Effector CD4-positive, alpha-beta T cell (primary cell): ENCODE data around the gene ADI1.
"Not testable (repeated sequence)": the region's sequence is repeated elsewhere in the genome, so short reads cannot be mapped to it uniquely, and the experiment has no call there.

ENCODE experiments used
- DNase-seq: peaks from one replicate; pipeline ENCODE4 v3.0.0-alpha.2; 2020

The ADI1 gene

DNA sequence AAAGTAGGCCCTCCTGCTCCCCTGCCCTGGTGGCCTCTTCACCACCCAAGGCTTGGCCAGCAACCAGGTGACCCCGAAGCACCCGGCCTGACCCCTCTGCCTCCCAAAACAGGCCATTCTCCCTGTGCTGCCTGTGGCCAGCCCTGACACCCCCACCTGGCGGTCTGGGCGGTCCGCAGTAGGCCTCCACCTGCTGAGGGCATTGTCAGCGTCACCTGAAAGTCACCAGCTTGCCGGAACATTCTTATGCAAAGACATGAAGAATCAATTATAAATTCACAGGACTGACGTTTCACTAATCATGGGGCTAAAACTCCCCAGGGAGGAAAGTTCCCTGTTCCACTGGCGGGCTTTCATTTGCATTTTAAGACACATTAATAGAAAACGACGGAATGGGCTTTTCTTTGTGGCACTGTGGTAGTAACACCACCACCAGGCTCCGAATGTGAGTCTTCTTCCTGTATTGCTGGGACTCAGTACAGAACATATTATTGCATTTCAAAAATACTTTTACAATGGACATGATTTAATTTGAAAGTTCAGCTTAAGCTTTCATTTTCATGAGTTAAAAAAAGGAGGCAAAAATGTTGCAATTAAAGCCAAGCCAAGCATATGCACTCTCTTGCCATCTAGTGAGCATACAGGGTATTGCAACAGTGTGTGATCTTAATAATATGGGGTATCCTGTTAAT, 57.4 kb downstream of the ADI1 start:
- peak; percentile 13 for DNase-seq

GRCh38 chr2:3460831-3461800, 58.2 kb downstream of the ADI1 start:
- no peak for DNase-seq

- no peak for DNase-seq
Measured at GRCh38 chr2:3460156-3460555, 59.2 kb downstream of the ADI1 start.

DNA sequence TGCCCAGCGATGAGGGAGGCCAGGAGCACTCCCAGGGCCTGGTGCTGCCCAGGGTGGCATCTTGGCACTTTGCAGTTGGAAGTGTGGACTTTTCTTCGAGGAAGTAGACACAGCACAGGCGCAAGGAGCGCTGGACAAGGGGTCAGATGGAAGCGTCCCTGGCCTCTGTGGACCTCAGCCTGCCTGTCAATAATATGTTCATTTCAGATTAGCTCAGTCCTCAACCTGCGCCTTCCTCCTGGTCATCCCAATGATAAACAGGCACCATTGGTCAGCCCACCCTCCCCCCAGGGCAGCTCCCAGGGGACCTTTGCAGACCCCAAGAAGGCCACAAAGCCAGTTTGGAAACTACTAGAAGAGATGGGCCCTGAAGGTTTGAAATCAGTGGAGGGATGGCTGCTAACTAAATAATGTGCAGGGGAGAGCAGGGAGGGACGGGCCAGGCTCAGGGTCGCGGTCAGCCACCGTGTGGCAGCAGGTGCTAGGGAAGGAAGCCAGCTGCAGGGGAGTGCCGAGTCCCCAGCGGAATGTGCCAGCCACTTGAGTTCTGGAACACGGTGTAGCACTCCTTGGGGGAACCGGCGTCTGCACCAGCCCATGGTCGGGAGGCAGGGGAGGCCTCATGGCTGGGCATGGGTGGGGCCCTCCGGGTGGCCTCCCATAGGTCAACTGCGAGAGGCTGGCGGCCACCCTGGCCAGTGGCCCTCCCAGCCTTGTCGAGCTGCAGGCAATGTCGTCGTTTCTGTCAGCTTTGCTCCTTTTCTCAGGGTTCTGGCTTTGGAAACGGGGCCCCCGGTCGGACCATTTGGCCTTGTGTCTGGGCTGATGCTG, 59.9 kb downstream of the ADI1 start:
- DNase-seq, result no peak

DNA sequence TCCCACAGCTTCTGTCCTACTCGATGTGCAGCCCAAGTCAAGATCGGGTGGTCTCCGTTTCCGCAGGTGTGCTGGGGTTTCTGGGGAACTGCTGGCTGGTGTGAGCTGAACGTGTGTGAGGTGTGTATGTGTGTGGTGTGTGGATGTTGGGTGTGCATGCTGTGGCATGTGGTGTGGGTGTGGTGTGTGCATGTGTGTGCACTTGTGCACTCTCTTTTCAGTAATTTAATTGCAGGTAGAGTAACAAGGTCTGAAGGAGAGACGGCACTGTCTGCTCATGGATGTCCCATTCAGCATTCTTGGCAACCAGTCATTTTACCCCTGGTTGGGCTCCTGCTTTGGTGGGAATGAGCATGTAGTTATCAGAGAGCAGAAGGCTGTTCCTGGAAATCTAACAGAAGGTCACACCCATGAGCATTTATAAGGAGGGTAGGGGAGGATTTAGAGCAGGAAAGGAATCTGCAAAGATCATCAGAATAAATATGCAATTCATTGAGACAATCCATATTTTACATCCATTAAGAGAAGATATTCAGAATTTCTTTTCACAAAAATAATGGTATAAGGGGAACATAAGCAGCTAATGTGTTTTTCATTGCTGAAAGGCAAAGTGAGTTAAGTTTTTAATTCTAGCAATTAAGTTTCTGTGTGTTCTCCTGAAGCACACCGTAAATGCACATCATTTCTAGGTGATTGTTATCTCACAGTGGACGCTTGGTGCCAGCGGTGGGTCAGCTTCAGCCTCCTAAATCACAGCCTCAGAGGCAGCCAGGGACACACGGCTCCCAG, 60.7 kb downstream of the ADI1 start:
- DNase-seq, result no peak

DNA sequence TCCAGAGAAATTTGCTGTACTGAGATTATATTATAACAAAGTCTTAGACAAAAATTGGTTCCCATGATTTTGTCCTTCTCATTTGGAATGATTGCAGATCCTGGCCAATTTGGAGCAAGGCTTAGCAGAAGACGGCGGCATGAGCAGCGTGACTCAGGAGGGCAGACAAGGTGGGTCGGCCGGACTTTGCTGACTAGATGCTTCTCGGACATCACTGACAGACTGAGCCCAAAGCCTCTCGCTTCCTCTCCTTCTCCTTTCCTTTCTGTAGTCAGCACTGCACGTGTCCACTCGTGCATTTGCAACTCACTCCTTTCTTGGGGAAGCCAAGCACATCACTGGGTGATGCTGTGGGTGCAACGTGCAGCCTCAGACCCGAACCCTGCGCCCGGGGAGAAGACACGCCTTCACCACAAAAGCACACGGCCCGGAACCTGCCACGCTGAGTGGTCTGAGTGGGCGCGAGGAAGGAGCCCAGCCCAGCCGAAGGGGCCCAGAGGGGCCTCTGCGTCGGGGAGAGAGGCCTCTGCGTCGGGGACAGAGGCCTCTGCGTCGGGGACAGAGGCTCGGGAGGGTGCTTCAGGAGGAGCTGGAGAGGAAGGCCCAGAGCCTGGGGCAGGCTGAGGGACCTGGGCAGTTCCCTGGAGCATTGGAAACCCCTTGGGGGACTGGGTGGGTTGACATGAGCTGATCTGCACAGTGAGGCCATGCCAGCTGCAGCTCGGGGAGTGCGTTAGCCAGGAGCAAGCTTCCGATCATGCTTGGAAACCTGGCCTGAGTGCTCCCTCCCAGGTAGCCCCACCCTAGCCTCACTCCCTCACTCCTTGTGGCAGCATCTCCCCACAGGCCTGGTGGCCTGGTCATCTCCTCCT, 61.6 kb downstream of the ADI1 start:
- DNase-seq, result no peak

DNA sequence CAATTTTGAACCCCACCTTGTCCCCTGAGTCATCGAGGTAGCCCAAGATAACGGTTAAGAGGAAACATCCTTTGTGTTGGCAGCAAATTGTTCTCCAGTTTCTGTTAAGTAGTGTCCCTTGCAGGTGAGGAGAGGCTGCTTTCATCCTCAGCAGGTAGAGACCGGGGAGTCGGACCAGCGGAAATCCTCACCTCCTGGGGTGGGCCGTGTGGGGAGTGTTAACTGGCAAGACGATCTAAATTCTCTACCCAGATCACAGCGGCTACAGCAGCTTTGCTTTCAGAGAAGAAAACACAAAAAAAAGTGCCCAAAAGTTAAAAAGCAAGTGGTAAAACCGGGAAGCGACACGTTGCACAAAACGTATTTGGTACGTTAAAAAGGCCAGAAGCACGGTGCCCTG, 63.2 kb downstream of the ADI1 start:
- no peak for DNase-seq

- DNase-seq, result no peak
Measured at GRCh38 chr2:3454802-3455201, 64.5 kb downstream of the ADI1 start.

- not testable (repeated sequence) for DNase-seq
Measured at GRCh38 chr2:3454005-3454404, 65.3 kb downstream of the ADI1 start.

GRCh38 chr2:3453190-3453999, 65.9 kb downstream of the ADI1 start:
- no peak for DNase-seq

DNA sequence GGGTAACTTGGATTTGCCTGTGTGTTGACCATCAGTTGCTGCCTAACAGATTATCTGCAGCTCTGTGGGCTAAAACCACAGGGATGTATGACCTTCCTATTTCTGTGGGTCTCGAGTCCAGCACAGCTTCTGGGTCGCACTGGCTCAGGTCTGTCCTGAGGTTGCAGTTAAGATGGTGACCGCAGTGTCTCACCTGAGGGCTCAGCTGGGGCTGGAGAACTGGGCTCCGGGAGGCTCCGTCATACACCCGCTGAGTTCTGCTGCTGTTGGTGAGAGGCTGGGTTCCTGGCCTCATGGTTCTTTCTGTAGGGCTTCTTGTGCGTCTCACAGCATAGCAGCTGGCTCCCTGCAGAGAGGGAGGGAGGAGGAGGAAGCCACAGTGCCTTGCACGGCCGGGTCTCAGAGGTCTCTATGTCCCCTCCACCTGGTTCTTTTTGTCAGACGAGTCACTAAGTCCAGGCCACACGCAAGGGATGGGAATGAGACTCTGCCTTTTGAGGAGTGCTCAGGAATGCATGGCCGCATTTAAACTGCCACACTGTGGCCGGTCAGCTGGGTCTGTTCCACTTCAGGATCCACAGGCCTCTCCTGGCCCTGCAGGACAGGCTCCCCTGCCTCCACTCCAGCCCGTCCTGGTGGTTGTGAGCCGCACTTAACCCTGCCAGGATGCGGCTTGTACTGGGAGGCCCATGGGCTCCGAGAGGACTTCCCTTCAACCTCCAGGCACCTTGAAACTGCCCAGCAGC, 67.2 kb downstream of the ADI1 start:
- no peak for DNase-seq

- DNase-seq, result no peak
Measured at GRCh38 chr2:3451169-3451568, 68.2 kb downstream of the ADI1 start.

GRCh38 chr2:3450385-3451010, 68.8 kb downstream of the ADI1 start:
- no peak for DNase-seq

GRCh38 chr2:3449936-3450335, 69.4 kb downstream of the ADI1 start:
- DNase-seq, result no peak

DNA sequence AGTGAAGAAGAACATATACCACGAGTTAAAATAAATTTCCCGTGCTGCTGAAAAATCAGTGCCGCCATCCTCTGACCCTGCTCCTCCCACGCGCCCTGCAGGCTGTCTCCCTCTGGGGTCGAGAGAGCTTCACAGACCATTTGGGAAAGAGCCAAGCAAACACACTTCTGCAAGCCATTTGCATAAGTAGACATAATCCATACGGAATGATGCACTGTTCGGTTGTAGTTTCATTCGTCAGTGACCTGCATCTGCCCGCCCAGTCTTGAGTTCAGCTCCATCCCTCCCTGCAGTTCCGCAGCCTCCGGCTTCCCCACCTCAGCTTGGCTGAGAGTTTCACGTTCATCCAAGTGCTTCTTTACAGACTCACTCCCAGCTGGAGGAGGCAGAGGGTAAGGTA, 70.2 kb downstream of the ADI1 start:
- DNase-seq, result no peak

DNA sequence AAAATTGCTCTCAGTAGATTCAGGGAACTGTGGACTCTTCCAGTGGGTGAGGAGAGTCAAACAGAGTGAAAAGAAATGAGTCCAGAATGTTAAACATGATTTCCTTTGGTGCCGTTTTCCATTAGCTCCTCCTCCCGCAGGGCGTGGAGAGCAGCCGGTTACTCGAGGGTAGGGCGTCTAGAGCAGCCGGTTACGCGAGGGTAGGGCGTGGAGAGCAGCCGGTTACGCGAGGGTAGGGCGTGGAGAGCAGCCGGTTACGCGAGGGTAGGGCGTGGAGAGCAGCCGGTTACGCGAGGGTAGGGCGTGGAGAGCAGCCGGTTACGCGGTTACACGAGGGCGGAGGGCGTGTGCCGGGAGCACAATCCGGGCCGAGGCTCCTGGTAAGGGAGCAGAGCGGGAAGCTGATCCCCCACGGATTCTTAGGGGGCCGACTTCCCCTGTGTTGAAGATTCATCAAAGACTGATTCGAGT, 70.9 kb downstream of the ADI1 start:
- not testable (repeated sequence) for DNase-seq

GRCh38 chr2:3447789-3448317, 71.5 kb downstream of the ADI1 start:
- no peak for DNase-seq
